NCI-H1694 (cell line): ENCODE measurements around the gene PDS5A.
"Not testable (repeated sequence)": the region's sequence is repeated elsewhere in the genome, so short reads cannot be mapped to it uniquely, and the experiment has no call there.

ENCODE experiments used
- DNase-seq: peaks from one replicate; lab custom pipeline; 2025; lab: John Stamatoyannopoulos, UW

The PDS5A gene, protein sequence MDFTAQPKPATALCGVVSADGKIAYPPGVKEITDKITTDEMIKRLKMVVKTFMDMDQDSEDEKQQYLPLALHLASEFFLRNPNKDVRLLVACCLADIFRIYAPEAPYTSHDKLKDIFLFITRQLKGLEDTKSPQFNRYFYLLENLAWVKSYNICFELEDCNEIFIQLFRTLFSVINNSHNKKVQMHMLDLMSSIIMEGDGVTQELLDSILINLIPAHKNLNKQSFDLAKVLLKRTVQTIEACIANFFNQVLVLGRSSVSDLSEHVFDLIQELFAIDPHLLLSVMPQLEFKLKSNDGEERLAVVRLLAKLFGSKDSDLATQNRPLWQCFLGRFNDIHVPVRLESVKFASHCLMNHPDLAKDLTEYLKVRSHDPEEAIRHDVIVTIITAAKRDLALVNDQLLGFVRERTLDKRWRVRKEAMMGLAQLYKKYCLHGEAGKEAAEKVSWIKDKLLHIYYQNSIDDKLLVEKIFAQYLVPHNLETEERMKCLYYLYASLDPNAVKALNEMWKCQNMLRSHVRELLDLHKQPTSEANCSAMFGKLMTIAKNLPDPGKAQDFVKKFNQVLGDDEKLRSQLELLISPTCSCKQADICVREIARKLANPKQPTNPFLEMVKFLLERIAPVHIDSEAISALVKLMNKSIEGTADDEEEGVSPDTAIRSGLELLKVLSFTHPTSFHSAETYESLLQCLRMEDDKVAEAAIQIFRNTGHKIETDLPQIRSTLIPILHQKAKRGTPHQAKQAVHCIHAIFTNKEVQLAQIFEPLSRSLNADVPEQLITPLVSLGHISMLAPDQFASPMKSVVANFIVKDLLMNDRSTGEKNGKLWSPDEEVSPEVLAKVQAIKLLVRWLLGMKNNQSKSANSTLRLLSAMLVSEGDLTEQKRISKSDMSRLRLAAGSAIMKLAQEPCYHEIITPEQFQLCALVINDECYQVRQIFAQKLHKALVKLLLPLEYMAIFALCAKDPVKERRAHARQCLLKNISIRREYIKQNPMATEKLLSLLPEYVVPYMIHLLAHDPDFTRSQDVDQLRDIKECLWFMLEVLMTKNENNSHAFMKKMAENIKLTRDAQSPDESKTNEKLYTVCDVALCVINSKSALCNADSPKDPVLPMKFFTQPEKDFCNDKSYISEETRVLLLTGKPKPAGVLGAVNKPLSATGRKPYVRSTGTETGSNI (N-terminal part only)

DNA sequence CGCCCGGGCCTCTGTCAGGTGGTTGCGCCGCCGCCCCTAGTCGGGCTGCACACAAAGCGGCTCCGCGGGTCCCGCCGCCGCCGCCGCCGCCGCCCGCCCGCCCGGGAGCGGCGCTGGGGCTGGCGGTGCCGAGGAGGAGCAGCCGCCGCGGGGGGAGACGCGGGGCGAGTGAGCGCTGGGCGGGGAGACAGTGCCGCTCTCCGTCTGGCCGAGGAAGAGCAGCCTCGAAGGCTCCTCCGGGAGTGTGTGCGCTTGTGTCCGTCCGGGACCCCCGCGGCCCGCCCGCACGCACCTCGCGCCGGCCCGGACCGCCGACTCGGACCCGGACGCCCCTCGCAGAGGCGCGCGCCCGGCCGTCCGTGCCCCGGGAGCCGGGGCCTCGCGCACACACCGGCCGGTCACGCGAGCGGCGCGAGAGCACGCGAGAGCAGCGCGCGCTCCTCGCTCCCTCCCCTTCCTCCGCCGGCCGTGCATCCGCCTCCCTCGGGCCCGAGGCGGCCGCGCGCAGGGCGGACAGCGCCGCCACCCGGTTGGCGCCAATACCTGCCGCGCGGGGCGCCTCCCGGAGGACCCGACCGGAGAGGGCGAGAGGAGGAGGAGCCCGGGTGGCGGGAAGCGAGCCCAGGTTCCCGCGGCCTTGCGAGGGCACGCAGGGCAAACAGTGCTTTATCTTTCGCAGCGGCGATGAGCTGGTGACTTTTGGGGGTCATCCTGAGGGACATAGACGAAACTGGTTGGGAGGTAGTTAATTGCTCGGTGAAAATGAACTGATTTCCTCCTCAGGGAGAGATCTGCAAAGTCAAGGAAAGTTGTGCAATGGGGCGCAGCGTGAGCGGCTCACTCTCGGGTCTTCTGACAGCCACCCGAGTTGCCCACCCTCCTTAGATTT, at the start of gene PDS5A:
Gene PDS5A (minus strand): TSS at position 423 of the 889 bp plus-strand sequence. CDS start 1,334 bp downstream, outside the sequence.
- peak; percentile 49 for DNase-seq

DNA sequence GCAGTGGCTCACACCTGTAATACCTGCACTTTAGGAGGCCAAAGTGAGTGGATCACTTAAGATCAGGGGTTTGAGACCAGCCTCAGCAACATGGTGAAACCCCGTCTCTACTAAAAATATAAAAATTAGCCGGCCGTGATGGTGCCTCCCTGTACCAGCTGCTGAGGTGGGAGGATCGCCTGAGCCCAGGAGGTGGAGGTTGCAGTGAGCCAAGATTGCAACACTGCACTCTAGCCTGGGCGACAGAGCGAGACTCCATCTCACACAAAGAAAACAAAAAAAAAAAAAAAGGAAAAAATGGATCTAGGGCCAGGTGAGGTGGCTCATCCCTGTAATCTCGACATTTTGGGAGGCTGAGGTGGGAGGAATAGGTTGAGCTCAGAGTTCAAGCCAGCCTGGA, 46.3 kb upstream of the PDS5A start:
- DNase-seq, result not testable (repeated sequence)

DNA sequence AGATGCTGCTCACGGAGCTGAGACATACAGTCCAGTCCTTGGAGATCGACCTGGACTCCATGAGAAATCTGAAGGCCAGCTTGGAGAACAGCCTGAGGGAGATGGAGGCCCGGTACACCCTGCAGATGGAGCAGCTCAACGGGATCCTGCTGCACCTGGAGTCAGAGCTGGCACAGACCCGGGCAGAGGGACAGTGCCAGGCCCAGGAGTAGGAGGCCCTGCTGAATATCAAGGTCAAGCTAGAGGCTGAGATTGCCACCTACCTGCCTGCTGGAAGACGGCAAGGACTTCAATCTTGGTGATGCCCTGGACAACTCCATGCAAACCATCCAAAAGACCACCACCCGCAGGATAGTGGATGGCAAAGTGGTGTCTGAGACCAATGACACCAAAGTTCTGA, 43.4 kb upstream of the PDS5A start:
- not testable (repeated sequence) for DNase-seq

DNA sequence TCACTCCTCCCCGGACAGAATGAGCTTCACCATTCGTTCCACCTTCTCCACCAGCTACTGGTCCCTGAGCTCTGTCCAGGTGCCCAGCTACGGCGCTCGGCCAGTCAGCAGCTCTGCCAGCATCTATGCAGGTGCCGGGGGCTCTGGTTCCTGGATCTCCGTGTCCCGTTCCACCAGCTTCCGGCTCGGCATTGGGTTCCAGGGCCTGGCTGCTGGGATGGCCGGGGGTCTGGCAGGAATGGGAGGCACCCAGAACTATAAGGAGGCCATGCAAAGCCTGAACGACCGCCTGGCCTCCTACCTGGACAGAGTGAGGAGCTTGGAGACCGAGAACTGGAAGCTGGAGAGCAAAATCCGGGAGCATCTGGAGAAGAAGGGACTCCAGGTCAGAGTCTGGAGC, 42.5 kb upstream of the PDS5A start:
- DNase-seq, result no peak

DNA sequence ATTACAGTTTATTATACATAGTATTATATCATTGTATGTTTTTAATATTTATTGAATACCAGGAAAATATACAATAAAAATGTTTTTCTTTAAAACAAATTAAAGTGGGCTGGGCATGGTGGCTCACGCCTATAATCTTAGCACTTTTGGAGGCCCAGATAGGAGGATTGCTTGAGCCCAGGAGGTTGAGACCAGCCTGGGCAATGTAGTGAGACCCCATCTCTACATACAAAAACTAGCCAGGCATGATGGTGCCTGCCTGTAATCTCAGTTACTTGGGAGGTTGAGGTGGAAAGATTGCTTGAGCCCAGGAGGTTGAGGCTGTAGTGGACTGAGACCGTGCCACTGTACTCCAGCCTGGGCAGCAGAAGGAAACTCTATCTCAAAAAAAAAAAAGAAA, 38.3 kb upstream of the PDS5A start:
- DNase-seq, result no peak

DNA sequence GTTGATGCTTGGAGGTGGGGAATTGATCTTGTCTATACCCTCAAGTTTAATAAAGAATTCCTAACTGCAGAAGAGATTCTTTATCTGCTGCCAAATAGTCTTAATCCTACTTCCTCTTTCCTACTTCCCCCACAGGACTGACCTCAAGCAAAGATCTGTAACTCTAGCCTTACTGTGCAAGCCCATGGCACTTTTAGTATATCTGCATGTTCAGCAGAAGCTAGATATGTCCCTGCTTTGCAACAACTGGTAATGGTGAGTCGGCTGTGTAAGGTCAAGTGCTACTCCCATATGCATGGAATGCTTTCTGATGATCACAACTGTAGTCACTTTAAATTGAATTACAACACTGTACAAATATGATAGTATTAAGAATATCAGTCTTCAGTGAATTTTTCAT, 26.3 kb upstream of the PDS5A start:
- no peak for DNase-seq

DNA sequence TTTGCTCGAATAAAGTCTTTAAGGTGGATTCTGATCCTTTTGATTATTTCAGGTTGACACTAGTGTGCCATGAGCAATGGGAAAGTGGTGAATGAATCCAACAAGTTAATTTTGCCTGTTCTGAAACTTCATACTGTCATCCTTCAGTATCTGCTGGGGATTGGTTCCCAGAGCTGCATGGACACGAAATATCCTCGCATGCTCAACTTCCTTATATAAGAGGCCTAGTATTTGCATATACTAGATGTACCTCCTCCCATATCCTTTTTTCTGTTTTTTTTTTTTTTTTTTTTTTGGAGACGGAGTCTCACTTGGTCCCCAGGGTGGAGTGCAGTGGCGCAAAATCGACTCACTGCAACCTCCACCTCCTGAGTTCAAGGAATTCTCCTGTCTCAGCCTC, 23.0 kb upstream of the PDS5A start:
- no peak for DNase-seq

DNA sequence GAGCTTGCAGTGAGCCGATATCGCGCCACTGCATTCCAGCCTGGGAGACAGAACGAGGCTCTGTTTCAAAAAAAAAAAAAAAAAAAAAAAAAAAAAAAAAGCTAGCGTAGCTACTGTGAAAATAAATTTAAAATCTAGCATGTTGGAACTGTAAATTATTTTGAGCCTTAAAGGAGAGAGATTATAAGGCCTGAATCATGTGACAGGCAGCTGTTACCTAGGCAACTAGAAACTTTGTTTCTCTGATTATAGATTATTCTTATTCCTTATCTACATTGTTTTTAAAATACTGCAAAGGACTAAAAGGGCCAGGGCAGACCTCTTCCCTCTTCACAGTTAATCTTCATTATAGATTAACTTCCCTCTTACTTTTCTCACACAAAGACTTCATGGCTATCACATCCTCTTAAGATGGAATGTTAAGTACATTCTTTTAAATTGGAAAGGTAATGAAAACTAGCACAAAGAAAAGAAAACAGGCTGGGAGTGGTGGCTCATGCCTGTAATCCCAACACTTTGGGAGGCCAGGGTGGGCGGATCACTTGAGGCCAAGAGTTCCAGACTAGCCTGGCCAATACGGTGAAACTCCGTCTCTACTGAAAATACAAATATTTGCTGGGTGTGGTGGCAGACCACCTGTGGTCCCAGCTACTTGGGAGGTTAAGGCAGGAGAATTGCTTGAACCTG, 21.1 kb upstream of the PDS5A start:
- DNase-seq, result no peak

DNA sequence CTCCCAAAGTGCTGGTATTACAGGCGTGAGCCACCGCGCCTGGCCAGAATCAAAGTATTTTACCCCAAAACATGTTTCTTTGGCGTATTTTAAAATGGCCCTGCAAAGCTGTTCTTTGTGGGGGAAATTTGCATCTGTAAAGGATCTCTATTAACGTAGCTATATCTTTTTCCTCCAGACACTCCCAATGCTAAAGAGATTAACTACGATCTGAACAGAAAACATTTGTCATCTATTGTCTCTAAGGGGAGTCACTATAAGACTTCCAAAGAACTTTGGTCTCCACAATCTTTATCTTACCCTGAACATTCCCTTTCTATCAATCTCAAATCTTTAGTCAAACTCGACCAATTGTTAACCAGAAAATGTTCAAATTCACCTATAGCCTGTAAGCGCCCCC, 19.1 kb upstream of the PDS5A start:
- no peak for DNase-seq

DNA sequence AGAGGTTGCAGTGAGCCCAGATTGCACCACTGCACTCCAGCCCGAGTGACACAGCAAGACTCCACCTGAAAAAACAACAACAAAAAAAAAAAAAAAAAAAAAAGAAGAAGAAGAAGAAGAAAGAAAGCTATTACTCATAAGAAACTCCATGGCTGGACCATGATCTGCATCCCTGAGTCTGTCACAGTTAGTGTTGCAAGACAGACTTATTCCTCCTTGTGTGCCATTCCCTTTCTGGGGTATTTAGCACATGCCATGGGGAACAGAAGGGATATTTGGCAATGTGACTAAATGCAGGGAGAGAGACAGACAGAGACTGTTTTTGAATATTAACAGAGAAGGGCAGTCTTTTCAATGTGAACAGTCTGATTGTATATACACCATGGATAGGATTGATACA, 16.7 kb upstream of the PDS5A start:
- no peak for DNase-seq

DNA sequence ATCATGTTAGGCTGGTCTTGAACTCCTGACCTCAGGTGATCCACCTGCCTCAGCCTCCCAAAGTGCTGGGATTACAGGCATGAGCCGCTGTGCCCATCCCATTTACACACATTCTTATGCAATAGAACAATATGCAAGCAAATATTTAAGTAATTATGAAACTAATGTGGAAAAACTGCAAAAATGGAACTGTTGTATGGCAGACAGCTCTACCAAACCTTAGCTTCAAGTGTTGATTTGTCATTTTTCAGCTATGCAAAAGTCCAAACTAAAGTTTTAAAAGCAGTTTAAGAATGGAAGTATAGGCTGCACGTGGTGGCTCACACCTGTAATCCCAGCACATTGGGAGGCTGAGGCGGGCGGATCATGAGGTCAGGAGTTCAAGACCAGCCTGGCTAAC, 11.7 kb upstream of the PDS5A start:
- DNase-seq, result not testable (repeated sequence)

DNA sequence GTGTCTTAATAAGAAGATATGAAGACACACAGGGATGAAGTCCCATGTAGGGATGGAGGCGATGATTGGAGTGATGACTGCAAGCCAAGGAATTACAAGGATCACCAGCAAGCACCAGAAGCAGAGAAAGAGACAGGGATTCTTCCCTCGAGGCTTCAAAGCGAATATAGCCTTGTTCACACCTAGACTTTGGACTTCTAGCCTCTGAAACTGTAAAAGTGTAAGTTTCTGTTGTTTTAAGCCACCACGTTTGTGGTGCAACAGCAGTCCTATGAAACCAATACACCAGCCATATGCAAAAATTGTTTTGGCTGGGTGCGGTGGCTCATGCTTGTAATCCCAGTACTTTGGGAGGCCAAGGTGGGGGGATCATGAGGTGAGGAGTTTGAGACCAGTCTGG, 9.8 kb upstream of the PDS5A start:
- DNase-seq, result no peak

DNA sequence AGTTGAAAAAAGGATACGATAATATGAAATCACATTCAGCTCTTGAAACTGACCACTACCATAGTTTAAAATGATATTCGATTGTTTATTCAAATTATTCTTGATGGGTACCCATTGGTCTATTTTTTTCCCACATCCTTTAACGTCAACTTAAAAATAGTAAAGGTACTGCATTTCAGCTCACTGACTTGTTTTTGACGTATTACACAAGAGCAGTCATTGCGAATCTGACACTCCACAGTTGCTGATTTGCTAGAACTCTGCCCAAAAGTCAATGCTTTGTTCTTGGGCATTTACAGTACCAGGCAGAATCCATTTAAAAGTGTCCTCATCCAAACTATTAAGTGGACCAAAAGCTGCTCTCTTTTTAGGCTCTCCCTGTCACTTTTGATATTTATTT, 1.2 kb upstream of the PDS5A start:
- no peak for DNase-seq

DNA sequence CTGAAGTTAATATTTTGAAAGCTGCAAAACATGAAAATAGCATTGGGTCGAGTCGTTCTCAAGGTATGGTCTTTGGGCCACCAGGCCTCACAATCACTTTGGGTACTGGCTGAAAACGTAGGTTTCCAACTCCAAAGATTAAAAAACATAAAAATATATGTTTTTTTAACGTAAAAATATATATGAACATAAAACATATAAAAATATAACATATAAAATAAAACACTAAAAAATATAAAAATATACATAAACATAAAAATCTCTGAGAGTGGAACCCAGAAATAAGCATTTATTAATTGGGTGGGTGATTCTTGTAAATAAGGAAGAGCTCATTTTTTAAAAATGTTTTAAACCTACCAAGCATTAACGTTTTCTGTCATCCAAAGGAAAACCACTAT, 666 bp upstream of the PDS5A start:
- DNase-seq, result no peak

DNA sequence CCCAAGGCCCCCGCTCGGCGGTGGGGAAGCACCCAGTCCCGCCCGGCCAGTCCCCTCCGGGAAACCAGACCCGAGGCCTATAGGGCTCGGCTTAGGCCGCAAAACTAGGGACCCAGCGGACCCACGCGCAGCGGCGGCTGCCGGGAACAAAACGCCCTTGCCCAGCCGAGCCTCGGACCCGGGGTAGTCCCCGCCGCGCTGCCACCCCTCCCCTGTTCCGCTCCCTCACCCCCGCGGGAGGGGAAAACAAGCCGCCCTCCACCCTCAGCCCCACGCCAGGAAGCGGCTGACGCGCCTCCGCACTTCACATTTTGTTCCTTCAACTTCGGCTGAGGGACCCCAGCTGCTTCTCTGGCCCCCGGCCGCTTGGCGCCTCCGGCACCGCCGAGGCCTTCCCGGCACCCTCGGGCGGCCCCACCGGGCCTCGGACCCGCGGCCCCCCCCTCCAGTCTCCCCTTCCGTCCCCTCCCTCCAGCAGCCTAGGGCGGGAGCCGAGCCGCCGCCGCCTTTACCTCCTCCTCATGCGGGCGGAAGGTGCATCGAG, 694 bp downstream of the PDS5A start:
- DNase-seq, result no peak

DNA sequence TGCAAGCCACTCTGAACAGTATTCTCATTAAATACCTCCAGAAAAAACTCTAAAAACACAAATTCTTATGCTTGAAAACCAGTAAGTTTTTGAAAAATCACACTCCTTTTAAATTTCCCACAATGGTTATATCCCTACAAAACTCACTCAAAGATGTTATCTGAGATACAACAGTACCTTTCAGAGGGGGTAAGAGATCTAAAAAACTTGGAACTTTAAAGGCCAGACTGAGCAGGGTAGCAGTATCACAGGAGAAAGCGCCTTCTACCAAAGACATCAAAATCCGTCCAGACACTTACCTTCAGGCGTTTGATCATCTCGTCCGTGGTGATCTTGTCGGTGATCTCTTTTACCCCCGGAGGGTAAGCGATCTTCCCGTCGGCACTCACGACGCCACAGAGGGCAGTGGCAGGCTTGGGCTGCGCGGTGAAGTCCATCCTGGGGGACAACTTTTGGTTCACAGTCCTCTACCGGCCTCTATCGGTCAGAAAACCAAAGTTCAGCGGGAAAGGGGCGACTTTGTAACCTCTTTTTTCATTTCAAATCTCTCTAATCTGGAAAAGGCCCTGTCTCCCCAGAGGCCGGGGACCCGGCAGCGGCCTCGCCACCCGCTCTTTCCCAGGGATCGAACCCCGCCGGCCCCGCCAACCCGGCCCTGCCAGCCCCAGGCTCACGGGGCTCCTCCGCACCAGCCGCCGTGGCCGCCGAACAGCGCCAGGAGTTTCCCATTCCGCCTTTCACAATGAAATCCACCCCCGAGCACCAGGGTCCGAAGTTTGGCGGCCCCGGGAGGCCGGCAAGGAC, 1.4 kb downstream of the PDS5A start:
- peak; percentile 49 for DNase-seq

DNA sequence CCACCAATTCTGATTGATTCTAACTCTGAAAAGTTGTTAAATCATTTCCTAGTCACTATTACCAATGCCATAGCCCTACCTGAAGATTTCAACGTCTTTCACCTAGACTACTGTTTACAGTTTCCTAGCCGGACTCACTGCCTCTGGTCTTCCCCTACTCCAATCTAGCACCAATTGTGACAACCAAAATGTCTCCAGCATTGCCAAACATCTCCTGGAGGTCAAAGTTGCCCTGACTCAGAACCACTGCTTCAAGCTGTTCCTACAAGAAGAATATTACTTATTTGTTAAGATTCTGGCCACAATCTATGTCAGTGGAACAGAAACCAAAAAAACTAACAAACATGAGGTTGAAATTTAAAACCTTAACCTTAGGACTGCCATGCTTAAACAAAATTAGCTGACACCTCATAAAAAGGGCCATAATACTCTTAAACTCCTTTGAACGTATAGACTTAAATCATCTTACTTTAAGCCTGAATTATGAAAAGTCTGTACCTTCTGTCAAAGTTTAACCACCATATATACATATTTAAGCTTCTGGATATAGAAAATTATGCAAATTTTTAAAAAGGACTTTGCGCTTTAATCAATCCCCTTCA, 2.1 kb downstream of the PDS5A start:
- no peak for DNase-seq

DNA sequence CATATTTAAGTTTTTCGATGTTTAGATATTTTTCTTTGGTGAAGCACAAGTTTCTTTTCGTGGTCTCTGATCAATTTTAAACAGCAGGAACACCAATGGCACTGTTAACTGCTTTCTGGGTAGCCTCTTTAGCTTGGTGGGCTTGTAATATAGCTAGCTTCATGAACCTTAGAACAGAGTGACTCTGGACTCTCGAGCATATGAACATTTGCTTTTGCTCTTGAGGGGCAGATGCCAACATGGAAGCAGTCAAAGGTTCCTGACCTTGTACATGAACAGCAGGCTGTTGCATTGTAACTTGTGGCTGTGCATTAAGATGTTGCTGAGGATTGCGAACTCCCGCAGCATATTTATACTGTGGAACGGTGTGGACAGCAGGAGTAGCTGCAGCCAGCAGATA, 4.7 kb downstream of the PDS5A start:
- DNase-seq, result not testable (repeated sequence)
